ENCODE results near the gene LYZL6.
A peak's percentile ranks its signal among the peaks of the same experiment; 100 is the strongest.

LYZL6 gene, protein sequence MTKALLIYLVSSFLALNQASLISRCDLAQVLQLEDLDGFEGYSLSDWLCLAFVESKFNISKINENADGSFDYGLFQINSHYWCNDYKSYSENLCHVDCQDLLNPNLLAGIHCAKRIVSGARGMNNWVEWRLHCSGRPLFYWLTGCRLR

DNA sequence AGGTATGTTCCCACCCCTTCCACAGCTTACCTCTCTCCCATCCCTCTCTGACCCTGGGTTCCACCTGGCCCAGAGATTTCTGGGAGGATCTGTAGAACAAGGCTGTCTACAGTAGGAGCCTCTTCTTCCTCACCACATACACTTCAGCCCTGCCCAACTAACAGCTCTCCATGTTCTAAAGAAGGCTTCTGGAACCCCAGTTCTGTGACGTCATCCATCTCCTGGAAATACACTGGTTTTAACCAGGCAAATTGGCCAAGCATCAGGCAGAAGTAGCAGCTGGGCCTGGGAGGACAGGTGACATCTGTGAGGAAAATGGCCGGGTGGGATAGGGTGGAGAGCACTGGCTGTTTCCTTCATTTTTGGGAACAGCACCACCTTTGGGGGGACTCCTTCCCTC is at the start of gene LYZL6:
Gene LYZL6 (minus strand): TSS at position 177 of the 400 bp plus-strand sequence. CDS start 4,357 bp downstream, outside the sequence.
- DNase-seq = no peak

DNA sequence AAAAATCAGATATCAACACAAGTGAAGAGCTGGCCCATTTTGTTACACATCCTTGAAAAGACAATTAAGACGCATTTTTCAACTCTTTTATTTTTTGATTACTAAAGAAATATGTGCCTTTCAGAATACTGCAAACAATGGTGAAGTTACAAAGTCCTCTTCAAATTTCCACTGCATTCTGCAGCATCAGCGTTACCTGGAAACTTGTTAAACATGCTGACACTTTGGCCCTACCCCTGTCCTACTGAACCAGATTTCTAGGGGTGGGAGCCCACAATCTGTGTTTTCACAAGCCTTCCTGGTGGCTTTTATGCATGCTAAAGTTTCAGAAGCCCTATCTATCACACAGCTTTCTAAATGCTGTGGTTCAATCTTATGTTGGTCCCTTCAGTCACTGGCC is 47.6 kb upstream of the LYZL6 start:
- no peak for DNase-seq

DNA sequence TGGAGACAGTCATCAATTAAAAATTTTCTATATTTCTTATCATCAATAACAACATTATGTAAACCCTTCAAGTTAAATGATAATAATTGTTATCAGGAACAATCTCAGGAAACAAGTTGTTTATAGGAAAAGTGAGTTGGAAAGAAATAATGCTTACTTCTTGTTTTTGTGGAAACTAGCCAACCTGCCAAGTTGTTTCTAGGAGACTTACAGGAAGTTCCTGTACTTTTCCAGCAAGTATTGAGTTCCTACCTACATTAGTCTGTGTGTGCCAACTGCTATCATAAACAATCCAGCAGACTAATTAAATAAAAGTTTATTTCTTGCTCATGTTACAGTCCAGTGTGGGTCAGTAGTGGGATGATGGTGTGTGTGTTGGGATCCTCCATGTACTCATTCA is 44.7 kb upstream of the LYZL6 start:
- DNase-seq = no peak

DNA sequence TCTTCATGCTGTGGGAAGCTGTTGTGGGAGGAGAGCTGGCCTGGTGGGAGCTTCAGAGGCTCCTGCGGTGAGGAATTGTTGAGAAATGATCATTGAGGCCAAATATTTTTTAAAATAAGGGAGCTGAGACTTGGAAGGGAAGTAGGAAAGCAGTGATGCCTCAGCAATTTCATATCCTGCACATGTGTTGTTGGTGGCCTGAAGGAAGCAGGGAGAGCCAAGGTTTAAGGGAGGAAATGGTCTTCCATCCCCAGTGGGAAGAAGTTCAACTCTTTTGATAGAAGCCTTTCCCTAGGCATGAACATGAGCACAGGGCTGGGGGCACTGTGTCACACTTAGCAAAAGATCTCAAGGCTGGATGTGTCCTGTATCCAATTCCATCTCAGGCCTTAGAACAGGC is 43.1 kb upstream of the LYZL6 start, which contains the start of gene CCL14:
Gene CCL14 (minus strand): TSS at position 87 of the 400 bp plus-strand sequence. CDS start 80 bp downstream, at position 7.
- no peak for DNase-seq

DNA sequence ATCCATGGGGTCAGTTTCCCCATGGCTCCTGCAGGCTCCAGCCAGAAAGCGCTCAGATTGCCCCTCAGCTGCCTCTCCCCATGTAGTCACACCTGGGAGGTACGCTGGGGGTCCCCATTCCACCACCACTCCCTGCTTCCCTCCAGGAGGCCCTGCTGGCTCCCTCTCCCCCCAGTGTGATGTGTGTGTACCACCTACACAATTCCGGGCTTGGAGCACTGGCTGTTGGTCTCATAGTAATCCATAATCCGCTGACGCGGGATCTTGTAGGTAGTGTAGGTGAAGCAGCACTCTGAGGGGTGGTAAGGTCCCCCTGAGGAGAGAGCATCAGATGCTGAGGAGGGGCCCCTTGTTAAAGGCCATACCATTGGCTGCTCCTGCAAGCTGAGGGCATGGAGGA is 40.6 kb upstream of the LYZL6 start:
- DNase-seq = no peak

- no peak for DNase-seq
Measured at GRCh38 chr17:35982409-35983191, 39.1 kb upstream of the LYZL6 start.

GRCh38 chr17:35981908-35982330 is 38.4 kb upstream of the LYZL6 start:
- DNase-seq = no peak

GRCh38 chr17:35981246-35981645 is 37.7 kb upstream of the LYZL6 start, which contains the start of gene CCL16:
CCL16 (minus strand) TSS chr17:35981497; CDS start chr17:35981420, 77 bp downstream.
- no peak for DNase-seq

- DNase-seq = no peak
Measured at GRCh38 chr17:35978346-35978745, 34.8 kb upstream of the LYZL6 start.

- DNase-seq = no peak
Measured at GRCh38 chr17:35977509-35977908, 34.0 kb upstream of the LYZL6 start.

DNA sequence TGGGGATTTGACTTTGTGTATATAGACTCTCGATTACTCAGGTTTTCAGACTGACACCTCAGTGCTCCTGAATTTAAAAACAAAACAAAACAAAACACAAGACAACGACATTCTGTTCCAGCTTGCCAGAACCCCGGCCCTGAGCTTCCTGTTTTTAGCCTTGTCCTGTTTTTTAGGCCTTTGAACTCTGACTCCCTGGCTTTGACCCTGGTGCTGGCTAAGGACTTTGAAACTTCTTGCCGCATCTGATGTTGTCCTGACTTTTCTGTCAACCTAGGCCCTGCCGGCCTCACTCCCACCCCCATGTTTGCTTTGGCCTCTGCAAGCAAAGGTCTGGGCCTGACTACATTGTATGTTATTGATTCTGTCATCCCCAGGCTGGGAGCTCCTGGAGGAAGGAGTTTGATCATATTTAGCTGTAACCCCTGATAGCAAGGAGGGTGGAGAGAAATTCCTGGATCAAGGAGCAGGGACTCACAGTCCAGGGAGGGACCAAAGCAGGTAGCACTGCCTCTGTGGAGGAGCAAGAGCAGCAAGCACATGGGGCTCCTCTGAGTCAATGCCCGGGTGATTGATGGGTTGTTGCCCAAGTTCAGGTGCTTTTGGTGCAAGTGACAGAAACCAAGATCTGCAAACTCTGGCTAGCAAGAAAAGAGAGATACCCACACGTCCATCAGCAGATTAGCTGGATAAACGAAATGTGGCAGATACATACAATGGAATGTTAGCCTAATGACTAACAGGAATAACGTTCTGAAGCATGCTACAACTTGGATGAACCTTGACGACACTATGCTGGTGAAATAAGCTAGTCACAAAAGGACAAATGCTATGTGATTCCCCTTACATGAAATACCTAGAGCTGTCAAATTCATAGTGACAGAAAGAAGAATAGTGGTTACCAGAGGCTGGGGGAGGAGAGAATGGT is 30.1 kb upstream of the LYZL6 start:
- no peak for DNase-seq

DNA sequence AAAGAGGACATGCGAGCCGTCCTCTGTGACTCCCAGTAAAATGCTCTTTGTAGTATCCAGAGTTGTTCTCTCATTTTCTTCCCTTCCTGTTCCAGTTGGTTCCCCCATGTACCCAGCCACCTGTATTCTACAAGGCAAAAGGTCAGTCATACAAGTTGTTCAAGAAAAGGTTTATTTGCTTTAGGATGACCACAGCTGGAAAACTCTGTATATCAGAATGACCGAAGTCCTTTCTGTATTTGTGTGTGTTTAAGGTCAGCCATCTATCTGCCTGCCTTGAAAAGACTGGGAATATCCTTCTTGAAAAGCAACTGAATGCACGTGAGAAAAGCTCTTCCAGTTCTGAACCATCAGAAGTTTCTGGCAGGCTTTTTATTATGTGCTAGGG is 29.4 kb upstream of the LYZL6 start:
- DNase-seq = no peak

DNA sequence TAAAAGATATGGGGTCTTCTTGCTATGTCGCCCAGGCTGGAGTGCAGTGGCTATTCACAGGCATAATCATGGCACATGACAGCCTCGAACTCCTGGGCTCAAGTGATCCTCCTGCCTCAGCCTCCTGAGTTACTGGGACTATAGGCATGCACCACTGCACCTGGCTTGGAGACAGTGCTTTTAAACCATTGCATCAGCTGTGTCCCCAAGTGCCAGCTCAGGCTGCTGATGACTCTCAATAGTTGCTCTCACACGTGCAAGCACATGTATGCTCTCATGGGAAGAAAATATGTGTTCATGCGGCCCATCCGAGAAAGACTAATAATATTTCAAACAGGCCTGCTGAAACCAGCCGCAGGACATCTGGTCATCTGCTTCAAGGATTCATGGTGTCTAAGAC is 29.0 kb upstream of the LYZL6 start:
- no peak for DNase-seq

- DNase-seq = no peak
Measured at GRCh38 chr17:35972066-35972465, 28.6 kb upstream of the LYZL6 start.

DNA sequence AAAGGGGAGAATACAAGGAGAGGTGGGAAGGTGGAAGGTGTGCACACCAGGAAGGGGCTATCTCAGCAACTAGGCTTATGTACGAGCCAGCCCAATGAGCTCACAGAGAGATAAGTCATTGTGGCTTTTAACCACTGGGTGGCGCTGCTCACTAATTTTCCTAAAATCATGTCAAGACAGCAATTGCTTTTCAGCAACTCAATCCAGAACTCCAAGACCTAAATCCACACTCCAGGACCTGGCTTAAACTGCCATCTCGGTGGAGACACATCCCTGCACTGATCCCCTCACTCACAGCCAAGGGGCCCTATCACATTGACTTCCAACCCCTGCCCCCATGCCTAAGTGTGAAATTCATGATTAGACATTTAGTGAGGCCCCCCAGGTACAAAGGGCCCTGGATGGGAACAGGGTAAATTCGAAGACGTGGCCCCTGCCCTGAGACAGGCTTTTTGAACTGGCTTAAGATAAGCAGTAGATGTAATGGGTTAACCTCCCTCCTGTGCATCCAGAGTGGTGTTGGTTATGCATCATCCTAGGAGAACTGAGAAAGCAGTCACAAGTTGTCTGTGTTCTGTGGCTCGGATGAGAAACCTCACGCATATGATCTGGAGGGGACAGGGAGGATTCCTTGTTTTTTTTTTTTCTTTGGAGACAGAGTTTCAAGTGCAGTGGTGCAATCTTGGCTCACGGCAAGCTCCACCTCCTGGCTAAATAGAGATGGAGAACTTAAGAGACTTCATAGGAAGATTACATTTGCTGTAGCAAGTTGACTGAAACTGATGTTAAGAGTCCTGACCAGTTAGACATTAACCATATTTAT is 26.3 kb upstream of the LYZL6 start:
- DNase-seq = peak in 56 of 58 donors; percentile 2 to 88 (median 43)

DNA sequence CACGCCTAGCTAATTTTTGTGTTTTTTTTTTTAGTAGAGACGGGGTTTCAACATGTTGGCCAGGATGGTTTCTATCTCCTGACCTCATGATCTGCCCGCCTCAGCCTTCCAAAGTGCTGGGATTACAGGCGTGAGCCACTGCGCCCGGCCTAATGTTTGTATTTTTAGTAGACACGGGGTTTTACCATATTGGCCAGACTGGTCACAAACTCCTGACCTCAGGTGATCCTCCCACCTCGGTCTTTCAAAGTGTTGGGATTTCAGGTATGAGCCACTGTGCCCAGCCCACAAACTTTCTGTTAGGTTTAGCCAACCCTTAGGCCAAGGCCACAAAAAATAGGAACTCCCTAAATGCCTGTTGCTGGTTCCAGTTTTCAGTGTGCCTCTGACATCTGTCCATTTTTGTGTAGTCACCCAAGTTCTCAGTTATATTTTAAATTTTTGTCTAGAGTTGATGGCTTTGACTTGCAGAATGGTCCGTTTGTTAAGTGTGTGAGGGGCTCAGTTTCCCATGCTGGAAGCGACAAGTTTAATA is 25.1 kb upstream of the LYZL6 start:
- DNase-seq = no peak

DNA sequence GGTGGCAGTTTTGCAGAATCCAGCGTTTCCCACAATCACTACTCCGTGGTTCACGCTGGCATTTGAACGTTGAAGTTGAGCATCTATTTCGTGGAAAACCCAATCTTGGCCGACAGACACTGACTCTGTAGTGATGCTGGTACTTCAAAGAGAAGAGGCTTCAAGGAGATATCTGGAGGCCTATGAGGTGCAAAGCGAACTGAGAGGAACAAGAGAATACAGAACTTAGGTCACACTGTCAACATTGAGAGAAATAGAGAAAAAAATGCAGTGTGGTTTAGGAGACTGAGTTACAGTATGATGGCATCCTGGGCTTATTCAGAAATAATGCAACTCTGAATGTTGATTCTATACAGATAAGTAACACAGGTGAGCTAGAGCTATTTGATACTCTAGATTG is 21.8 kb upstream of the LYZL6 start:
- DNase-seq = no peak

GRCh38 chr17:35963663-35964062 is 20.1 kb upstream of the LYZL6 start:
- no peak for DNase-seq

DNA sequence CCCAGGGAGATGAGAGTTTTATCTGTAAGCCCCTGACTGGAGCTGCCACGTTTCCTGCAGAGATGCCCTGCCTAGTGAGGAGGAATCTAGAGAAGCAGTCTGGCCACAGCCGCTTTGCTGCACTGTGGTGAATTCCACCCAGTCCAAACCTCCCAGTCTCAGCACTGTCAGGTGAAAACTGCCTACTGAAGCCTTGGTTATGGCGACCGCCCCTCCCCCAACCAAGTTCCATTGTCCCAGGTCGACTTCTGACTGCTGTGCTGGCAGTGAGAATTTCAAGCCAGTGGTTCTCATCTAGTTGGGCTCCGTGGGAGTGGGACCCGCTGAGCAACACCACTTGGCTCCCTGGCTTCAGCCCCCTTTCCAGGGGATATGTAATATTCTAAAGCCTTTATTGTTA is 10.2 kb upstream of the LYZL6 start:
- no peak for DNase-seq

DNA sequence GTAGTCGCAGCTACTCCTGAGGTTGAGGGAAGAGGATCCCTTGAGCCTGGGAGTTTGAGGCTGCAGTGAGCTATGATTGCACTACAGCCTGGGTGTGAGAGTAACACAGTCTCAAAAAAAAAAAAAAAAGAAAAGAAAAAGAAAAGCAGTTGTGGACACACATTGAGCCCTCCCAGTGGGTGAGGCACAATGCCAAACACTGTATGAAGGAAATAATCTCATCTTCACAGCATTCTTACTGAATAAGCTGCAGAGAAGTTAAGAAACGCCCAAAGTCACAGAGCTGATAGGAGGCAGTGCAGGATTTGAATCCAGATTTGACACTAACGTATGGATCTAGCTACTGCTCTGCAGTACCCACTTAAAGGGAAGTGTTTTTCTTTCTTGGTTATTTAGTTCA is 5.9 kb upstream of the LYZL6 start:
- no peak for DNase-seq

DNA sequence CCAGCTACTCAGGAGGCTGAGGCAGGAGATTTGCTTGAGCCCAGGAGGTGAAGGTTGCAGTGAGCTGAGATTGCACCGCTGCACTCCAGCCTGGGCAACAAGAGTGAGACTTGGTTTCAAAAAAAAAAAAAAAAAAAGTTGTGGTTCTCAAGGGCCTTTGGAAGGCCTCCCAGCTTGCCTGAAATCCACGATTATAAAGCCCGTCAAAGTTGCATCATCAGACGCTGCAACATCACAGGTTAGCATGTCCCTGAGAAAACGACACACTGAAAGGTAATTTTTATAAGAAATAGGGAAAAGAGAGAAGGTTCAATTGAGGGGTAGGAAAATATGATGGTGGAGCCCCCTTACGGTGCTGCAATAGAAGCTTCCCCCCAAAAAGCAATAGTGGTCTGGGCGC is 4.6 kb upstream of the LYZL6 start:
- DNase-seq = no peak

All from anterior cingulate cortex (tissue), 58 donors.